ENCODE measurements around the gene REPS2. TPM values are rescaled to one million over a fixed set of nuclear protein-coding genes. Genes with fewer than 3 reads are reported as not detected.

Gene REPS2
- 1.2 and 4.1 TPM in 2 replicates for total RNA-seq (ENCODE audit: low replicate concordance)

DNA sequence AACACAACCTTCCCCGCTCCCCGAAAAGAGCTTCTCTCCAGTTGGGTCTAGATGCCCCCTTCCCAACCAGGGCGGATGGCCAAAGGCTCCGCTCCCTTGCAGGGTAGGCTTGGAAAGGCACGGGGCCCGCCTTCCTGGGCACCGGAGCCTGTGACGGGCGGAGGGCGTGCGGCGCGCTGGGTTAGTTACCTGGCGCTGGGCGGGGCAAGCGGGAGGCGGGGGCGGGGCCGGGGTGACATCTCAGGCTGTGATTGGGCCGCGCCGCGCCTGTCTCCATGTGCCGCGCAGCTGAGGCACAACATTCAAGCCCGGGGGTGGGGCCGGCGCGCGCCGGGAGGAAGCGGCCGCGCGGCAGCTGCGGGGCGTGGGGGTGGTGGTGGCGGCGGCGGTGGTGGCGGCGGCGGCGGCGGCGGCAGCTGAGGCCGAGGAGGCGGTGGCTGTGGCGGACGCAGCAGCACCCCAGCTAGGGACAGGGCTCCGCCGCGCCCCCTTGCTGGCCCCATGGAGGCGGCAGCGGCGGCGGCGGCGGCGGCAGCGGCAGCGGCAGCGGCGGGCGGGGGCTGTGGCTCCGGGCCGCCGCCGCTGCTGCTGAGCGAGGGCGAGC lies at the start of gene REPS2:
TSS of gene REPS2 (plus strand) at position 298 of the 604 bp plus-strand sequence. CDS start at position 502, 204 bp downstream.
- TF ChIP-seq, protein P1, sequence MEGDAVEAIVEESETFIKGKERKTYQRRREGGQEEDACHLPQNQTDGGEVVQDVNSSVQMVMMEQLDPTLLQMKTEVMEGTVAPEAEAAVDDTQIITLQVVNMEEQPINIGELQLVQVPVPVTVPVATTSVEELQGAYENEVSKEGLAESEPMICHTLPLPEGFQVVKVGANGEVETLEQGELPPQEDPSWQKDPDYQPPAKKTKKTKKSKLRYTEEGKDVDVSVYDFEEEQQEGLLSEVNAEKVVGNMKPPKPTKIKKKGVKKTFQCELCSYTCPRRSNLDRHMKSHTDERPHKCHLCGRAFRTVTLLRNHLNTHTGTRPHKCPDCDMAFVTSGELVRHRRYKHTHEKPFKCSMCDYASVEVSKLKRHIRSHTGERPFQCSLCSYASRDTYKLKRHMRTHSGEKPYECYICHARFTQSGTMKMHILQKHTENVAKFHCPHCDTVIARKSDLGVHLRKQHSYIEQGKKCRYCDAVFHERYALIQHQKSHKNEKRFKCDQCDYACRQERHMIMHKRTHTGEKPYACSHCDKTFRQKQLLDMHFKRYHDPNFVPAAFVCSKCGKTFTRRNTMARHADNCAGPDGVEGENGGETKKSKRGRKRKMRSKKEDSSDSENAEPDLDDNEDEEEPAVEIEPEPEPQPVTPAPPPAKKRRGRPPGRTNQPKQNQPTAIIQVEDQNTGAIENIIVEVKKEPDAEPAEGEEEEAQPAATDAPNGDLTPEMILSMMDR (IDR thresholded peaks at IDR 0.05): no peak
- TF ChIP-seq EZH2 (IDR thresholded peaks at IDR 0.05) (no peak), EZH2phosphoT487 (IDR thresholded peaks at IDR 0.05) (no peak)
- Histone ChIP-seq H3K27ac (no peak within 1 kb of the TSS), H3K36me3 (no peaks in the 10 kb centered on the region), H3K4me1 (no peaks in the 10 kb centered on the region), H3K9me3 (ENCODE audit: low read depth) (no peaks in the 10 kb centered on the region), H2AFZ (replicated peaks) (peak within 1 kb of the TSS; percentile 100), H3F3A (ENCODE audit: low read depth) (peaks cover 7% of the 10 kb centered on the region), H3K79me2 (ENCODE audit: low read depth) (no peaks in the 10 kb centered on the region), H3K4me3 (peak within 1 kb of the TSS; percentile 89), H3K4me2 (peak within 1 kb of the TSS; percentile 97), H3K27me3 (peaks cover 40% of the 10 kb centered on the region), H4K20me1 (ENCODE audit: low read depth) (peaks cover 3% of the 10 kb centered on the region), H3K9ac (no peak within 1 kb of the TSS)
- peaks cover 12% of the 10 kb centered on the region for H3K9me3 Mint-ChIP-seq
- H3K36me3 Mint-ChIP-seq: no peaks in the 10 kb centered on the region
- H3K4me1 Mint-ChIP-seq: peaks cover 3% of the 10 kb centered on the region
- peak; percentile 96 for DNase-seq (ENCODE audit: low spot score)
- H3K27ac Mint-ChIP-seq: peak within 1 kb of the TSS; percentile 89
- peak within 1 kb of the TSS; percentile 95 for H3K4me3 Mint-ChIP-seq
- peaks cover 31% of the 10 kb centered on the region for H3K27me3 Mint-ChIP-seq (ENCODE audit: insufficient read depth, low read depth)

DNA sequence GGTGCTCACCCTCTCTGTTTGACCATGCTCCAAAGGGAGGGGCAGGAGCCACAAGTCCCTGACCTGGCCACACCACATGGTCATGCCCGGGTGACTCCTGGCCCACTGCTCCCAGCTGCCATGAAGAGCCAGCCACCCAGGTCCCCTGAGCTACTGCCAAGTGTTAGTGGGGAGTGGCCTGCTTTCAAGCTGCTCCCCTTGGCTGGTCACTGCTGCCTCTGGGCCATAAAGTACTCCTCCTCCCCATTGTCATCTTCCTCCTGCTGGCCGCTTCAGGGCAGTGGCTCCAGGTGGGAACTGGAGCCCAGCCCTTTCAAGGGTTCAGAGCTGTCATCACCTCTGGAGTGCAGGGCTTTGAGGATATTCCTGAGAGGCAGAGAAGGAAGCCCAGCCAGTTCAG lies 49.0 kb upstream of the REPS2 start:
- no peaks in the 10 kb centered on the region for H3K36me3 Mint-ChIP-seq
- Histone ChIP-seq H3K4me2 (no peak overlapping the region), H3K27ac (no peak overlapping the region), H4K20me1 (ENCODE audit: low read depth) (no peaks in the 10 kb centered on the region), H3K4me1 (no peaks in the 10 kb centered on the region), H3K9me3 (ENCODE audit: low read depth) (no peaks in the 10 kb centered on the region), H3K4me3 (no peak overlapping the region), H2AFZ (replicated peaks) (no peak overlapping the region), H3K79me2 (ENCODE audit: low read depth) (no peaks in the 10 kb centered on the region), H3K36me3 (no peaks in the 10 kb centered on the region), H3K27me3 (no peaks in the 10 kb centered on the region), H3F3A (ENCODE audit: low read depth) (no peaks in the 10 kb centered on the region), H3K9ac (no peak overlapping the region)
- H3K27me3 Mint-ChIP-seq (ENCODE audit: insufficient read depth, low read depth): peaks cover 8% of the 10 kb centered on the region
- peaks cover 3% of the 10 kb centered on the region for H3K9me3 Mint-ChIP-seq
- H3K4me1 Mint-ChIP-seq: peaks cover 5% of the 10 kb centered on the region
- no peak overlapping the region for H3K4me3 Mint-ChIP-seq
- TF ChIP-seq, protein P1 (IDR thresholded peaks at IDR 0.05): no peak
- no peak for TF ChIP-seq EZH2phosphoT487 (IDR thresholded peaks at IDR 0.05)
- TF ChIP-seq EZH2 (IDR thresholded peaks at IDR 0.05): no peak
- no peak overlapping the region for H3K27ac Mint-ChIP-seq
- DNase-seq (ENCODE audit: low spot score): no peak

DNA sequence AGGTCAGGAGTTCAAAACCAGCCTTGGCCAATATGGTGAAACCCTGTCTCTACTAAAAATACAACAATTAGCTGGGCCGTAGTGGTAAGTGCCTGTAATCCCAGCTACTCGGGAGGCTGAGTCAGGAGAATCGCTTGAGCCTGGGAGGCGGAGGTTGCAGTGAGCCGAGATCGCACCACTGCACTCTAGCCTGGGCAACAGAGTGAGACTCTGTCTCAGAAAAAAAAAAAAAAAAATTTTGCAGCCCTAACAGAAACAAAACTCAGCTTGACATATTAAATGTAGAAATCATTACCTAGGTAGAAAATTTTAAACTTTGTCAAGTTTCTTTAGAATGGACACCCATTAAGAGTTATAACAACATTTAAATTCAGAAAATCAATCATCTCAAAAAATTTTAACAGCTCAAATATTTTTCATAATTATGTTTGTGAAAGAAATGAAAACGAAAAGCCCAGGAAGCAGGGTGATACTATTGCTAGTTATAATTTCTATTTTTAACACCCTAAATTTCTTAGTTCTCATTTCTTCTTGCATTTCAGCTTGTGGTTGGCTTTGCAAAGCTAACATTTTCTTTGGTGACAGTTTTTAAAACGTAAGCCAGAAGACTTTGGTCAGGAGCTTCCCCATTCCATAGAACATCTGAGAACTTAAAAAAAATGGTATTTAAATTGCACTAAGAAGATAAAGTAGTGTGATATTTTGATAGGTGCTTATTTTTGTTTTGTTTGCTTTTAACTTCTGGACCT lies 43.0 kb upstream of the REPS2 start:
- no peaks in the 10 kb centered on the region for H3K4me1 Mint-ChIP-seq
- no peaks in the 10 kb centered on the region for H3K36me3 Mint-ChIP-seq
- H3K36me3 ChIP-seq: no peaks in the 10 kb centered on the region
- H4K20me1 ChIP-seq (ENCODE audit: low read depth): no peaks in the 10 kb centered on the region
- TF ChIP-seq EZH2phosphoT487 (IDR thresholded peaks at IDR 0.05): no peak
- TF ChIP-seq, protein P1 (IDR thresholded peaks at IDR 0.05): no peak
- no peak for TF ChIP-seq EZH2 (IDR thresholded peaks at IDR 0.05)
- no peaks in the 10 kb centered on the region for H3K27me3 ChIP-seq
- peaks cover 3% of the 10 kb centered on the region for H3K27me3 Mint-ChIP-seq (ENCODE audit: insufficient read depth, low read depth)
- no peaks in the 10 kb centered on the region for H3F3A ChIP-seq (ENCODE audit: low read depth)
- no peaks in the 10 kb centered on the region for H3K9me3 ChIP-seq (ENCODE audit: low read depth)
- no peak overlapping the region for H3K4me2 ChIP-seq
- no peaks in the 10 kb centered on the region for H3K79me2 ChIP-seq (ENCODE audit: low read depth)
- no peak for DNase-seq (ENCODE audit: low spot score)
- no peak overlapping the region for H3K4me3 Mint-ChIP-seq
- no peak overlapping the region for H2AFZ ChIP-seq (replicated peaks)
- no peak overlapping the region for H3K27ac Mint-ChIP-seq
- no peak overlapping the region for H3K27ac ChIP-seq
- H3K9ac ChIP-seq: no peak overlapping the region
- no peak overlapping the region for H3K4me3 ChIP-seq
- no peaks in the 10 kb centered on the region for H3K4me1 ChIP-seq
- H3K9me3 Mint-ChIP-seq: peaks cover 3% of the 10 kb centered on the region
